ACHN (cell line): ENCODE data around the gene URM1.
A peak's percentile ranks its signal among the peaks of the same experiment; 100 is the strongest.
"Not testable (repeated sequence)": the region's sequence is repeated elsewhere in the genome, so short reads cannot be mapped to it uniquely, and the experiment has no call there.

Source experiments
- DNase-seq: peaks from one replicate; pipeline ENCODE4 v3.0.0-alpha.2; 2015
- in situ Hi-C: cut with HindIII; loops from 2 replicates; pipeline ENCODE4 v1.10.0; 2017; ENCODE audit warnings: low sequenced_read_pairs, low pct_ligation_motif_present, low pct_unique_long_range_greater_than_20kb

Gene URM1

GRCh38 chr9:128370752-128371629 lies at the start of gene URM1:
Gene URM1 (plus strand): TSS chr9:128371374. CDS start chr9:128371381, 7 bp downstream.
- in situ Hi-C loops, result no loop called here

DNA sequence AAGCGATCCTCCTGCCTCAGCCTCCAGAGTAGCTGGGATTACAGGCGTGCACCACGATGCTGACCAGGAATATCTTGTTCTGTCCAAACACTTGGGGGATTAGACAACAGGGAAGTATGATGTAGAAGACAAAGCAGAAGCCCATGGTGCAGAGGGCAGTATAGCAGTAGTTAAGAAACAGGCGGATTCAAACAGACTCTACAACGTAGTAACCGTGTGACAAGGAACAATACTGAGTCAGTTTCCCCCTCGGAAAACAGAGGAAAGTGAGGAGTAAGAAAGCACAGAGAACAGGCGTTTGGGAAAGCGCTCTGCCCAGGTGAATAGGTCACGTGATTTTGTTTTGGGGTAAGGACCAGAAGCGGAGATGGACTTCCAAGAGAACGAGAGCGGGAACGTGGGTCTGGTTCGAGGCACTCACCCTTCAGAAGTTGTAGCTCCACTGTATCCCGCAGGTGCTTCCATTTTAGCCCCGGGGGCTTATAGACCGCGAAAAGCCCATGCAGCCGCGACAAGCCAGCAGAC lies 49.2 kb upstream of the URM1 start:
- in situ Hi-C loops, result no loop called here
- DNase-seq, result no peak

More at GRCh38 chr9:128370752-128371629, at the start of gene URM1:
- peak; percentile 95 for DNase-seq

GRCh38 chr9:128322404-128323211 lies 48.6 kb upstream of the URM1 start, which contains the start of the genes COQ4 and TRUB2:
Gene COQ4 (plus strand): TSS chr9:128322839. CDS start chr9:128322859, 20 bp downstream.
Gene TRUB2 (minus strand): TSS chr9:128322447. CDS start chr9:128322408, 39 bp downstream.
- peak; percentile 91 for DNase-seq
- in situ Hi-C loops, result no loop called here

DNA sequence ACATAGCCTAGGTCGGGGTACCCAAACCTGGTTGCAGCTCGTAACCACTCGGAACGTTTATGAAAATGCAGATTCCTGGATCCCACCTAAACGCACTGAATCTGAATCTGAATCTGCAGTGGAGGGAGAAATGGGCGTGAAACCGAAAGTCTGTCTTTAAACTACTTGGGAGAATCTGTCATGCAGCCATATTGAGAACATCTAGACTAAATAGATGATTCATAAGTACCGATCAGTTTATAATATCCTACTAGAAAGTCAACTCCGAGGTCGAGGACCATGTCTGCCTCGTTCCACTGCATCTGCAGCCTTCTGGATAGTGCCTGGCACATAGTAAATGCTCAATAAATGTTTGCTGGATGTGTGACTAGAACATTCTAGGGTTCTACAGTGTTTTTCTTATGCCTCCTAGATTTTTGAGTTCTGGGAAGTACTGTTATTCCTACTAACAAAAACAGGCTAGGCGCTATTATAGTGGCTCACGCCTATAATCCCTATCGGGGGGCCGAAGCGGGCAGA lies 47.9 kb upstream of the URM1 start:
- in situ Hi-C loops, result no loop called here
- DNase-seq, result peak; percentile 20

- no peak for DNase-seq
- in situ Hi-C loops, result no loop called here
These were observed 47.4 kb upstream of the URM1 start for GRCh38 chr9:128323791-128324190.

DNA sequence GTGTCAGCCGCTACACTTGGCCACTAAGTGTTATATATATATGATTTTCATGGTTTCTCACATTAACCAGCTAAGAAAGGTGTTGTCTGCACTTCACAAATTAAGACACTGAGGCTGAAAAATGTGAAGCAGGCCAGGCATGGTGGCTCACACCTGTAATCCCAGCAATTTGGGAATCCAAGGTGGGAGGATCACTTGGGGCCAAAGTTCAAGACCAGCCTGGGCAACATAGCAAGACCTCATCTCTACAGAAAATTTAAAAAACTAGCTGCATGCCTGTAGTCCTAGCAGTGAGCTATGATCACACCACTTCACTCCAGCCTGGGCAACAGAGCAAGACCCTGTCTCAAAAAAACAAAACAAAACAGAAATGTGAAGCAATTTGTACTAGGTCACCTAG lies 46.8 kb upstream of the URM1 start:
- in situ Hi-C loops, result no loop called here
- no peak for DNase-seq

DNA sequence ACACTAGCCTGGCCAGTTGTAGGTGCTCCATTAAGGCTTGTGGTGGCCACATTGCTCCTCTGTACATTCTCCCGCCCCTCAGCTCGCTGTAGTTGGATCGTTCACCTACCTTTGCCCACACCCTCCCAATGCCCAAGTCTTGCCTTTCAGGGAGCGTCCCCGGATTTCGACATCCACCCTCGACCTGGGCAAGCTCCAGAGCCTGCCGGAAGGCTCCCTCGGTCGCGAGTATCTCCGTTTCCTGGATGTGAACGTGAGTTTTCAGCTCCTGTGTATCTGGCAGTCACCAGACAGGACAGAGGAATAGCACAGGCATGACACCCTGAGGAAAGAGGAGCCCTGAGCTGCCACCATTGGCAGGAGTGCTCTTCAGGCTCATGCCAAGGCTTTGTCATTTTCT lies 45.5 kb upstream of the URM1 start:
- in situ Hi-C loops, result no loop called here

GRCh38 chr9:128333451-128333869 lies 37.7 kb upstream of the URM1 start:
- in situ Hi-C loops, result no loop called here
- no peak for DNase-seq

More for the DNA sequence above, 45.5 kb upstream of the URM1 start:
- DNase-seq, result no peak

DNA sequence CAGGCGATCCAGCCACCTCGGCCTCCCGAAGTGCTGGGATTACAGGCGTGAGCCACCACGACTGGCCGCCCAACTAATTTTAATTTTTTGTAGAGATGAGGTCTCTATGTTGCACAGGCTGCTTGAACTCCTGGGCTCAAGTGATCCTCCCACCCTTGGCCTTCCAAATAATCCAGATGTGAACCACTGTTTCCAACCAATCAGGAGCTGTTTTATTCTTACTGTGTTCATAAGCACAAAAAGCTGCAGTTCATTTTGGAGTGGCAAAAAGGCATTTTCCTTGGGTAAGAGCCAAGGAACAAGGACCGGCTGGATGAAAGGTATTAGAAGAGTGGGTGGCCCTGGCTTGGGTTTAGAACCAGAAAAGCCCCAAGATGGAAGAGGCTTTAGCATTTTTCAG lies 36.0 kb upstream of the URM1 start:
- no peak for DNase-seq
- in situ Hi-C loops, result no loop called here

GRCh38 chr9:128335914-128336313 lies 35.3 kb upstream of the URM1 start:
- DNase-seq, result no peak
- in situ Hi-C loops, result no loop called here

GRCh38 chr9:128337936-128338335 lies 33.2 kb upstream of the URM1 start:
- DNase-seq, result no peak

GRCh38 chr9:128338852-128339614 lies 32.1 kb upstream of the URM1 start:
- DNase-seq, in situ Hi-C loops: not testable (repeated sequence)

More at GRCh38 chr9:128337936-128338335, 33.2 kb upstream of the URM1 start:
- in situ Hi-C loops, result no loop called here

- in situ Hi-C loops, result no loop called here
- peak; percentile 82 for DNase-seq
These were observed 31.1 kb upstream of the URM1 start, which contains the start of gene SLC27A4 for GRCh38 chr9:128339761-128340690. Gene SLC27A4 (plus strand): TSS chr9:128340527. CDS start chr9:128343133, 2,606 bp downstream.

DNA sequence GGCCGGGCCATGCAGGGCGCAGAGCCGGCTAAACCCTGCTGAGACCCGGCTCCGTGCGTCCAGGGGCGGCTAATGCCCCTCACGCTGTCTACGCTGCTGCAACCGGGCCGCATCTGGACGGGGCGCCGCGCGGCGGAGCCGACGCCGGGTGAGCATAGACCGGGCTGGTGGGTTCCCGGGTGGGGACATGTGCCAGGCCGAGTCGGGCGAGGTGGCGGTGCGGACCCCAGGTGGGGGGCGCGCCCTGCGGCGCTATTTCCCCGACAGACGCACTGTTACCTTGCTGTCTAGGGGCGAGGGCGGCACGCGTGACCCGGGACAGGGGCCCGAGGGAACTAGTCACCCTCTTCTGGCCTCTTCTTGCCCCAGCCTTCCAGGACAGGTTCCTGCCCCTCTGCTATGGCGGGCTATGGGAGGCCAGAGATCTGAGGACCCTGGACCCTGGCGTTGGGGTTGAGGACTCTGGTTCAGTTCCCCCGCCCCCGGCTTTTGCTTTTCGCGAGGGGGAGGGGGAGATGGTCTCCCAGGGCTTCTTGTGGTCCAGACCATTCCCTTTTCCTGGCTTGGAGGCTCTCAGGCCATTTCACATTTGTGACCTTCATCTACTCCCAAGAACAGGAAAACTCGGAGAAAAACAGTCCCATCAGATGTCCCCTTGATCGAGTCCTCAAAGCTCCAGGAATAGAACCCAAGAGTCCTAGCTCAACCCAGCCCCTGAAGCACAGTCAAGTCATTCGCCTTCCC lies 30.3 kb upstream of the URM1 start:
- in situ Hi-C loops, result no loop called here
- DNase-seq, result no peak

GRCh38 chr9:128341435-128341849 lies 29.7 kb upstream of the URM1 start:
- DNase-seq, result peak; percentile 76
- in situ Hi-C loops, result no loop called here

DNA sequence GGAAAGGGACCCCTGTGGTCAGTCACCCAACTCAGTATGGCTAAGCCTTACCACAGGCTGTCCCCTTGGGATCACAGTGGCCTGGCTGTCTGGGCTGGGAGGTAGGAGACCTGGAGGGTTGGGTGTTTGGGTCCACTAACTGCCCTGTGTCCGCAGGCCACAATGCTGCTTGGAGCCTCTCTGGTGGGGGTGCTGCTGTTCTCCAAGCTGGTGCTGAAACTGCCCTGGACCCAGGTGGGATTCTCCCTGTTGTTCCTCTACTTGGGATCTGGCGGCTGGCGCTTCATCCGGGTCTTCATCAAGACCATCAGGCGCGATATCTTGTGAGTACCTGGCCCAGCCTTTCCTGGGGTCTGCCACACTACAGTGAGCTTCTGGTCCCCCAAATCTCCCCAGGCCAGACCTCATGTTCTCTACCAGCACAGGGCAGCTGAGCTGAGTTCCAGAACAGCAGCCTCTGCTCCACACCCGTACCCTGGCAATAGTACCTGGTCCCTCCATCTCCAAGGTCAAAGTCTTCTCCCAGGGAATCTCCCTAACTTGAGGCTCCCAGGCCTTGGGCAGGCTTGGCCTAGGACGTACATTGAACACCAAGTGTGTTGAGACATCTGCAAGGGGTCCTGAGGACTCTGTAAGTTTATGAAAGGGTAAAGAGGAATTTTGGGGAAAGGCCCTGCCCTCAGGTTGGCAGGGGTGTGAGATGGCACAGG lies 28.0 kb upstream of the URM1 start:
- in situ Hi-C loops, result no loop called here

More for the DNA sequence above, 28.0 kb upstream of the URM1 start:
- DNase-seq, result no peak
